GM10266 (cell line): ENCODE results near the gene PCNX3.

Experiments
- DNase-seq: peaks from one replicate; pipeline ENCODE4 v3.0.0; 2012; ENCODE audit errors: extremely low spot score
- TF ChIP-seq, protein P1 (sequence below): IDR thresholded peaks from 2 replicates; pipeline ENCODE4 v1.5.1; 2012; ENCODE audit warnings: mild to moderate bottlenecking, low read depth; ENCODE audit not compliant: control insufficient read depth, insufficient read depth; ENCODE audit errors: missing control alignments

PCNX3 gene

DNA sequence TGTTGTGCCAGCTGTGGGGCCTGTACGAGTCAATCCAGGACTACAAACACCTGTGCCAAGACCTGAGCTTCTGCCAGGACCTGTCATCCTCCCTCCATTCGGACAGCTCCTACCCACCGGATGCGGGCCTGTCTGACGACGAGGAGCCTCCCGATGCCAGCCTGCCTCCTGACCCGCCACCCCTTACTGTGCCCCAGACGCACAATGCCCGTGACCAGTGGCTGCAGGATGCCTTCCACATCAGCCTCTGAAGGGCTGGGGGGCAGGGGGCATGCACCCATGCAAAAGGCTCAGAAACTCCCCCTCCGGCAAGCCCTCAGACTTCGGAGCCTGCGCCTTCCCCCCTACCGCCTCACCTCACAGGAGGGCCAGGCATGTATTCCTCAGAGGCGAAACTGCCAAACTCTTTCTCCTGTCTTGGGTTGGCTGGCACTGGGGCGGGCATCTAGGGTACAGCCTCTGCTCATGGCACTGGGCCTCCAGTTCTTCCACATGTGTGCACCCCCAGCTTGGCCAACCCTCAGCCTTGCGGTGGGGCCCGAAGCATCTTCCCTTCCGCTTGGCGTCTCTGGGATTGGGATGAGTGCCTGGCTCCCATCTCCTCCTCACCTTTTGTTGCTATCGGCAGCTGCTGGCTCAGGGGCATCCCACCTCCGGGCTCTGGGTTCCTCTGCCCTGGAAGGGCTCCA, 42.0 kb upstream of the PCNX3 start:
- TF ChIP-seq, protein P1, sequence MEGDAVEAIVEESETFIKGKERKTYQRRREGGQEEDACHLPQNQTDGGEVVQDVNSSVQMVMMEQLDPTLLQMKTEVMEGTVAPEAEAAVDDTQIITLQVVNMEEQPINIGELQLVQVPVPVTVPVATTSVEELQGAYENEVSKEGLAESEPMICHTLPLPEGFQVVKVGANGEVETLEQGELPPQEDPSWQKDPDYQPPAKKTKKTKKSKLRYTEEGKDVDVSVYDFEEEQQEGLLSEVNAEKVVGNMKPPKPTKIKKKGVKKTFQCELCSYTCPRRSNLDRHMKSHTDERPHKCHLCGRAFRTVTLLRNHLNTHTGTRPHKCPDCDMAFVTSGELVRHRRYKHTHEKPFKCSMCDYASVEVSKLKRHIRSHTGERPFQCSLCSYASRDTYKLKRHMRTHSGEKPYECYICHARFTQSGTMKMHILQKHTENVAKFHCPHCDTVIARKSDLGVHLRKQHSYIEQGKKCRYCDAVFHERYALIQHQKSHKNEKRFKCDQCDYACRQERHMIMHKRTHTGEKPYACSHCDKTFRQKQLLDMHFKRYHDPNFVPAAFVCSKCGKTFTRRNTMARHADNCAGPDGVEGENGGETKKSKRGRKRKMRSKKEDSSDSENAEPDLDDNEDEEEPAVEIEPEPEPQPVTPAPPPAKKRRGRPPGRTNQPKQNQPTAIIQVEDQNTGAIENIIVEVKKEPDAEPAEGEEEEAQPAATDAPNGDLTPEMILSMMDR: peak; percentile 11
- DNase-seq: no peak

DNA sequence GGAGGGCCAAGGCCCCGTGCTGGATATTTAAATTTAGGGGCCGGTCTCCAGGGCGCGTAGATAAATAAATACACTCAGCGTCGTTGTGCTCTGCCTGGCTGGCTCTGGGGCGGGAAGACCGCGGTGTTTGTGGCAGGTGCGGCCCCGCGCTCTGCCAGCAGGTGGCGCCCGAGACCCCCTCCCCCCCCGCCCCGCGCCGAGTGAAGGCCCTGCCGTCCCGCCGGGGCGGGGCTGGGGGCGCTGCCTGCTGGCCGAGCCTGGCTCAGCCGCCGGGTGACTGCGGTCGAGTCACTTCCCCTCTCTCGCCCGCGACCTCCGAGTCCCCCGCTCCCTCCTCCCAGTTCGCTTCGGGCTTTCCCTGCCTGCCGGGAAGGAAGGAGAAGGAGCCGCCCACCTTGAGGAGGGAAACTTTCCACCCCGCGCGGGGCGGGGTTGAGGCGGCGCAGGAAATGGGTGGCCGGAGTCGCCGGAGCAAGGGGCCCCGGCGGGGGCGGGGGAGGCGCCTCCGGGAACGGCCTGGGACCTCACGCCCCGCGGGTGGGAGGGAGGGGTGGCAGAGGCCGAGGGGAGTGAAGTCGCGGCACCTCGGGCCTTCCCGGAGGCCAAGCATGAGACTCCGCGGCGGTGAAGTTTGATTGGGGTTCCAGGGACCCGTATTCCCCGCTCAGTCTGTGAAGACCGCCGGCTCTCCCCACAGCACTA, 41.3 kb upstream of the PCNX3 start:
- DNase-seq: peak; percentile 98
- TF ChIP-seq, protein P1: peak; percentile 81

- no peak for DNase-seq
- TF ChIP-seq, protein P1: no peak
Measured at GRCh38 chr11:65574811-65575567, 40.6 kb upstream of the PCNX3 start.

DNA sequence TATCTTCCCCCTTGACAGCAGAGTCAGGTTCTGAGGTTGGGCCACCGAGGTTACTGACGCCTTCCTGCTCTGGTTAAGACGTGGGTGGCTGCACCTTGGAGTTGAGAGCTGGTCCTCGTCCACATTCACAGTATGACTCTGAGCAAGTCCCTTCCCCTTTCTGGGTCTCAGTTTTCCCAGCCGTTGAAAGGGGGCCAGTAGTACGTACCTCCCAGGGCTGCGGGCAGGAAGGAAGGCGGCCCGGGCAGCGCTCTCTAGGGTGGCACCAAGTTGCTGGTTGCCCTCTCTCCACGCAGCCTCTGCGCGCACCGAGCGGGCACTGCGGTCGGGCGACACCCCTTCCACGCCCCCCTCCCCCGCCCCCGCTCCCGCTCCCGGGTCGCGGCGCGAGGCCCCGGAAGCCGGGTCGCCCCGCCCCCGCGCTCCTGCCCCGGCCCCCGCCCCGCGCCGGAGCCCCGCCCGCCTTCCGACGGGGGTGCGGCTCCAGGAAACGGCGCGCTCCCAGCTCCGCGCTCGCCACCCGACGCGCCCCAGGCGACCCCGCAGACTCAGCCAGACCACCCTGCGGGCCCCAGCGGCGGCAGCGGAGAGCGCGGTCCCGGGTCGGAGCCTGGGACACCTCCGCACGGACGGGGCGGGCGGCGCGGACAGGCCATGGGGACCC, 39.9 kb upstream of the PCNX3 start, which contains the start of gene EHBP1L1:
Gene EHBP1L1 (plus strand): TSS at position 486 of the 664 bp plus-strand sequence. CDS start 250 bp downstream, outside the sequence.
- DNase-seq: peak; percentile 95
- TF ChIP-seq, protein P1: no peak

- no peak for DNase-seq
- TF ChIP-seq, protein P1: no peak
Measured at GRCh38 chr11:65576232-65576866, 39.2 kb upstream of the PCNX3 start.

- no peak for DNase-seq
- TF ChIP-seq, protein P1: no peak
Measured at GRCh38 chr11:65576867-65577755, 38.5 kb upstream of the PCNX3 start.
